ENCODE data around the gene PPM1H. TPM values are rescaled to one million over a fixed set of nuclear protein-coding genes. Genes with fewer than 3 reads are reported as not detected.

PPM1H gene
- total and polyA plus RNA-seq, 12 donors: 0.81 to 5.5 (median 2.6) TPM

GRCh38 chr12:62709311-62709710 is 225.6 kb downstream of the PPM1H start:
- Histone ChIP-seq H3K36me3 (replicated peaks in 1 of 2) (no peaks in the 10 kb centered on the region), H3K27ac (no peak overlapping the region), H3K4me1 (replicated peaks in 1 of 2) (peaks cover 0 to 5% of the 10 kb centered on the region in 2 donors), H3K27me3 (no peaks in the 10 kb centered on the region), H3K9me3 (replicated peaks in 1 of 3) (no peaks in the 10 kb centered on the region), H3K4me3 (no peak overlapping the region)
- WGBS, 4 donors: 46 to 67% (median 62%) methylated on average over 2 of the region's 2 CpGs
- TF ChIP-seq POLR2A (IDR thresholded peaks at IDR 0.05): no peak
- no peak for TF ChIP-seq CTCF (IDR thresholded peaks at IDR 0.05)
- intact Hi-C loops (cut with DNase I): no loop called here
- no peak for DNase-seq

DNA sequence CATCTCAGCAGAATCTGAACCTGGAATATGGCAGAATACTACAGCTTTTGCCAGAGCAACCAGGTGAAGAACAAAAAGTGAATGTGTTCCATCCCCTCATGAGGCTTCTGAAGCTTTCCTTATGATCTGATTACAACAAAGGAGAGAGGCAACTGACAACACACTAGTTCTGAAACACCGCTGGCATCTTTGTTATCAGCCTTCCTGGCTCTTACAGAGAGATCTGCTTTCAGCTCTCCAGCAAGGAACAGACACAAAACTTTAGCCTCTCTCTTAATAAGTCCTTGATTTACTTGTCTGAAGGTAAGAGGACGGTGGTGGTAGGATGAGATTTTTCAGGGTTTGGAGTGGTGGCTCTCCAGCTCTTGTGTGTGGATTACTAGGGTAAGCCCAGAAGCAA is 227.0 kb downstream of the PPM1H start:
- peaks cover 0 to 7% of the 10 kb centered on the region in 2 donors for H3K4me1 ChIP-seq (replicated peaks in 1 of 2)
- no peak overlapping the region for H3K4me3 ChIP-seq
- no peaks in the 10 kb centered on the region for H3K27me3 ChIP-seq
- no peaks in the 10 kb centered on the region for H3K36me3 ChIP-seq (replicated peaks in 1 of 2)
- 92 to 98% (median 97%) methylated on average over 2 of the region's 2 CpGs for WGBS, 4 donors
- H3K9me3 ChIP-seq (replicated peaks in 1 of 3): no peaks in the 10 kb centered on the region
- no peak for TF ChIP-seq POLR2A (IDR thresholded peaks at IDR 0.05)
- no peak for TF ChIP-seq CTCF (IDR thresholded peaks at IDR 0.05)
- no peak overlapping the region for H3K27ac ChIP-seq
- DNase-seq: no peak
- intact Hi-C loops (cut with DNase I): no loop called here

- TF ChIP-seq CTCF (IDR thresholded peaks at IDR 0.05): no peak
- no peak for TF ChIP-seq POLR2A (IDR thresholded peaks at IDR 0.05)
- peaks cover 0 to 23% of the 10 kb centered on the region in 2 donors for H3K4me1 ChIP-seq (replicated peaks in 1 of 2)
- no peak overlapping the region for H3K27ac ChIP-seq
- no peaks in the 10 kb centered on the region for H3K27me3 ChIP-seq
- intact Hi-C loops (cut with DNase I): no loop called here
- H3K4me3 ChIP-seq: no peak overlapping the region
- H3K36me3 ChIP-seq (replicated peaks in 1 of 2): no peaks in the 10 kb centered on the region
- WGBS, 4 donors: 82 to 94% (median 91%) methylated on average over 4 of the region's 4 CpGs
- H3K9me3 ChIP-seq (replicated peaks in 1 of 3): no peaks in the 10 kb centered on the region
- no peak for DNase-seq
Measured at GRCh38 chr12:62705846-62706245, 229.1 kb downstream of the PPM1H start.

GRCh38 chr12:62703011-62703380 is 232.0 kb downstream of the PPM1H start:
- intact Hi-C loops (cut with DNase I): no loop called here
- Histone ChIP-seq H3K4me3 (no peak overlapping the region), H3K36me3 (replicated peaks in 1 of 2) (no peaks in the 10 kb centered on the region), H3K27me3 (no peaks in the 10 kb centered on the region), H3K9me3 (replicated peaks in 1 of 3) (no peaks in the 10 kb centered on the region), H3K4me1 (replicated peaks in 1 of 2) (peaks cover 0 to 23% of the 10 kb centered on the region in 2 donors), H3K27ac (peak overlapping the region in 2 of 5 donors; percentile 69)
- WGBS, 4 donors: 43 to 61% (median 57%) methylated on average over 4 of the region's 4 CpGs
- DNase-seq: no peak
- TF ChIP-seq POLR2A (IDR thresholded peaks at IDR 0.05): no peak
- TF ChIP-seq CTCF (IDR thresholded peaks at IDR 0.05): no peak

Measured in adrenal gland (tissue), 12 donors.